Prostate gland (tissue), 2 donors: ENCODE data around the gene LENG1. TPM values are rescaled to one million over a fixed set of nuclear protein-coding genes. Genes with fewer than 3 reads are reported as not detected.
A peak's percentile ranks its signal among the peaks of the same experiment; 100 is the strongest.

ENCODE experiments used
- DNase-seq: peaks from one replicate; pipeline ENCODE4 v3.0.0-alpha.2; 2019; ENCODE audit warnings: low spot score
- H3K27ac ChIP-seq, 2 donors: fragments of 200-600 bp; sonication (generic); 2 replicates each; pipeline ENCODE4 v1.5.1; 2017 to 2019
- H3K27me3 ChIP-seq: fragments of 200-600 bp; sonication (generic); replicated peaks from 2 replicates; pipeline ENCODE4 v1.5.1; 2019; ENCODE audit not compliant: insufficient read depth
- H3K36me3 ChIP-seq, 2 donors: fragments of 200-600 bp; sonication (generic); 1 replicate in 1 of 2; 2 replicates in 1 of 2; pipeline versions ENCODE4 v1.5.1 to v1.8.1; 2017 to 2019
- H3K4me1 ChIP-seq: fragments of 200-600 bp; sonication (generic); replicated peaks from 2 replicates; pipeline ENCODE4 v1.5.1; 2019
- H3K4me3 ChIP-seq, 2 donors: fragments of 200-600 bp; sonication (generic); 2 replicates each; pipeline ENCODE4 v1.5.1; 2017 to 2019
- H3K9me3 ChIP-seq: fragments of 200-600 bp; sonication (generic); 2 replicates; pipeline ENCODE4 v1.5.1; 2017
- CTCF ChIP-seq, 4 experiments: fragments of 200-600 bp in 2 of 4; fragments of 450-650 bp in 2 of 4; sonication (generic) in 2 of 4; IDR thresholded peaks; 1 replicate in 3 of 4; 2 replicates in 1 of 4; pipeline ENCODE4 v1.5.1; 2016 to 2019; ENCODE audit warnings: antibody characterized with exemption in 4 of 4, mild to moderate bottlenecking in 2 of 4, moderate library complexity in 2 of 4
- POLR2A ChIP-seq: fragments of 450-650 bp; IDR thresholded peaks from one replicate; pipeline ENCODE4 v1.6.1; 2016; ENCODE audit warnings: antibody characterized with exemption, mild to moderate bottlenecking
- POLR2AphosphoS5 ChIP-seq: sonication (generic); formaldehyde crosslinking; IDR thresholded peaks from one replicate; pipeline ENCODE4 v1.6.1; 2017; ENCODE audit warnings: antibody characterized with exemption
- WGBS: methylation state at CpG from one replicate; pipeline ENCODE4 v1.1.5; 2018; 5-methylcytosine and 5-hydroxymethylcytosine counted together
- intact Hi-C: fragments of 100-400 bp; cut with DNase I; formaldehyde crosslinking; loops from one replicate; pipeline ENCODE4 v1.14.2; 2022
- total RNA-seq, 2 donors: library from RNA; depleted of rRNA; stranded (reverse); fragments of >200 nt; gene quantifications; one replicate each; pipeline ENCODE4 v1.1.0, GENCODE V29; 2016

Gene LENG1
- total RNA-seq, 2 donors from 2014 or later: 7.6 to 14.7 TPM

- Histone ChIP-seq H3K27me3 (no peaks in the 10 kb centered on the region), H3K27ac (no peak overlapping the region), H3K4me1 (peaks cover 22% of the 10 kb centered on the region), H3K4me3 (no peak overlapping the region), H3K36me3 (peaks cover 7 to 29% of the 10 kb centered on the region in 2 donors), H3K9me3 (no peaks in the 10 kb centered on the region)
- no peak for TF ChIP-seq POLR2A
- no peak for TF ChIP-seq POLR2AphosphoS5
- no peak for TF ChIP-seq CTCF (IDR thresholded peaks at IDR 0.05)
- intact Hi-C loops: no loop called here
- 86% methylated on average over 13 of the region's 13 CpGs for WGBS
- DNase-seq: no peak
Measured at GRCh38 chr19:54206831-54207177, 47.3 kb upstream of the LENG1 start.

GRCh38 chr19:54206030-54206830 is 46.7 kb upstream of the LENG1 start:
- H3K4me3 ChIP-seq: no peak overlapping the region
- intact Hi-C loops: no loop called here
- H3K4me1 ChIP-seq: peaks cover 22% of the 10 kb centered on the region
- DNase-seq: no peak
- 88% methylated on average over 26 of the region's 27 CpGs for WGBS
- H3K27ac ChIP-seq: no peak overlapping the region
- H3K36me3 ChIP-seq: peaks cover 7 to 29% of the 10 kb centered on the region in 2 donors
- no peak for TF ChIP-seq POLR2A
- no peak for TF ChIP-seq CTCF (IDR thresholded peaks at IDR 0.05)
- TF ChIP-seq POLR2AphosphoS5: no peak
- no peaks in the 10 kb centered on the region for H3K9me3 ChIP-seq
- H3K27me3 ChIP-seq: no peaks in the 10 kb centered on the region

GRCh38 chr19:54204767-54205468 is 45.4 kb upstream of the LENG1 start:
- intact Hi-C loops: no loop called here
- Histone ChIP-seq H3K27me3 (no peaks in the 10 kb centered on the region), H3K36me3 (peaks cover 7 to 29% of the 10 kb centered on the region in 2 donors), H3K27ac (no peak overlapping the region), H3K4me3 (no peak overlapping the region), H3K9me3 (no peaks in the 10 kb centered on the region), H3K4me1 (peaks cover 22% of the 10 kb centered on the region)
- WGBS: 73% methylated on average over 4 of the region's 4 CpGs
- TF ChIP-seq POLR2A (no peak), POLR2AphosphoS5 (no peak), CTCF (IDR thresholded peaks at IDR 0.05) (no peak)
- DNase-seq: no peak

- Histone ChIP-seq H3K27me3 (no peaks in the 10 kb centered on the region), H3K4me1 (peaks cover 13% of the 10 kb centered on the region), H3K9me3 (no peaks in the 10 kb centered on the region), H3K4me3 (no peak overlapping the region), H3K36me3 (peaks cover 7 to 29% of the 10 kb centered on the region in 2 donors), H3K27ac (peak overlapping the region in 1 of 2 donors; percentile 8)
- peak; percentile 10 for TF ChIP-seq POLR2AphosphoS5
- TF ChIP-seq CTCF (IDR thresholded peaks at IDR 0.05): no peak
- DNase-seq: no peak
- WGBS: 43% methylated on average over 9 of the region's 9 CpGs
- intact Hi-C loops: no loop called here
Measured at GRCh38 chr19:54203151-54203611, 43.7 kb upstream of the LENG1 start.
